ENCODE results near the gene NLRP6.

DNA sequence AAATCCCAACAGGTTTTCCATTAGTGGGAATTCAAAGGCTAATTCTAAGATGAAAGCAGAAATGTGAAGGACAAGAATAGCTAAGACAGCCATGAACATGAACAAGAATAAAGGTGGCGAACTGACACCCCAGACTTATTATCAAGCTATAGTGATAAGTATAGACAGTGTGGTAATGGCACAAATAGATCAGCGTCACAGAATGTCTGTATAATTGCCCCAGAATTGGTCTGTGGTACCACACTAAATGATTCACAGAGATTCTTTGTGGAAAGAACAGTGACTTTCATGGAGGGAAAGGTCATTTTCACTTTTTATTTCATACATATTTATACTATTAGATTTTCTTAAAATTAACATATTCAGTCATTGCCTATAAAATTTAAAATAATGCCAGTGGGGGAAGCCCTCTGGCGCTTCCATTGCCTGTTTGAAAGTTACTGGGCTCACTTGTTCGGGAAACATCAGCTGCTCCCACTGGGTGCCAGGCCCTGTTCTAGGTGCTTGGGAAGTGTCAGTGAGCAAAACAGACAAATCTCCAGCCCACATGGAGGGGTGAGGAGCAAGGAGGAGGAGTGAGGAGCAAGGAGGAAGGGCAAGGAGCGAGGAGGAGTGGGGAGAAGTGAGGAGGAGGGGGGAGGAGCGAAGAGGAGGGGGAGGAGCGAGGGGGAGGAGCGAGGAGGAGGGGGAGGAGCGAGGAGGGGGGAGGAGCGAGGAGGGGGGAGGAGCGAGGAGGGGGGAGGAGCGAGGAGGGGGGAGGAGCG lies 11.3 kb upstream of the NLRP6 start:
- TF ChIP-seq, protein P1, sequence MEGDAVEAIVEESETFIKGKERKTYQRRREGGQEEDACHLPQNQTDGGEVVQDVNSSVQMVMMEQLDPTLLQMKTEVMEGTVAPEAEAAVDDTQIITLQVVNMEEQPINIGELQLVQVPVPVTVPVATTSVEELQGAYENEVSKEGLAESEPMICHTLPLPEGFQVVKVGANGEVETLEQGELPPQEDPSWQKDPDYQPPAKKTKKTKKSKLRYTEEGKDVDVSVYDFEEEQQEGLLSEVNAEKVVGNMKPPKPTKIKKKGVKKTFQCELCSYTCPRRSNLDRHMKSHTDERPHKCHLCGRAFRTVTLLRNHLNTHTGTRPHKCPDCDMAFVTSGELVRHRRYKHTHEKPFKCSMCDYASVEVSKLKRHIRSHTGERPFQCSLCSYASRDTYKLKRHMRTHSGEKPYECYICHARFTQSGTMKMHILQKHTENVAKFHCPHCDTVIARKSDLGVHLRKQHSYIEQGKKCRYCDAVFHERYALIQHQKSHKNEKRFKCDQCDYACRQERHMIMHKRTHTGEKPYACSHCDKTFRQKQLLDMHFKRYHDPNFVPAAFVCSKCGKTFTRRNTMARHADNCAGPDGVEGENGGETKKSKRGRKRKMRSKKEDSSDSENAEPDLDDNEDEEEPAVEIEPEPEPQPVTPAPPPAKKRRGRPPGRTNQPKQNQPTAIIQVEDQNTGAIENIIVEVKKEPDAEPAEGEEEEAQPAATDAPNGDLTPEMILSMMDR (conservative IDR thresholded peaks at IDR 0.05; ENCODE audit: low read depth, low read length), result no peak
- TF ChIP-seq CHD1 (IDR thresholded peaks at IDR 0.05; ENCODE audit: low read depth, low read length) (no peak), RAD21 (IDR thresholded peaks at IDR 0.05; ENCODE audit: low read length) (no peak), CEBPB (IDR thresholded peaks at IDR 0.05; ENCODE audit: low read depth, low read length) (no peak), RFX5 (IDR thresholded peaks at IDR 0.05; ENCODE audit: low read depth, low read length) (no peak), POLR2A (IDR thresholded peaks at IDR 0.05; ENCODE audit: low read depth, low read length) (no peak), SMC3 (IDR thresholded peaks at IDR 0.05; ENCODE audit: low read depth, low read length) (no peak), RCOR1 (IDR thresholded peaks at IDR 0.05; ENCODE audit: insufficient replicate concordance, low read length) (no peak)
